ENCODE measurements around the gene ARHGEF28.

Gene ARHGEF28

GRCh38 chr5:73822278-73822988, 196.4 kb downstream of the ARHGEF28 start:
- no peak for DNase-seq (ENCODE audit: insufficient read length, low spot score)
- FAIRE-seq: no peak
- TF ChIP-seq, protein P1, sequence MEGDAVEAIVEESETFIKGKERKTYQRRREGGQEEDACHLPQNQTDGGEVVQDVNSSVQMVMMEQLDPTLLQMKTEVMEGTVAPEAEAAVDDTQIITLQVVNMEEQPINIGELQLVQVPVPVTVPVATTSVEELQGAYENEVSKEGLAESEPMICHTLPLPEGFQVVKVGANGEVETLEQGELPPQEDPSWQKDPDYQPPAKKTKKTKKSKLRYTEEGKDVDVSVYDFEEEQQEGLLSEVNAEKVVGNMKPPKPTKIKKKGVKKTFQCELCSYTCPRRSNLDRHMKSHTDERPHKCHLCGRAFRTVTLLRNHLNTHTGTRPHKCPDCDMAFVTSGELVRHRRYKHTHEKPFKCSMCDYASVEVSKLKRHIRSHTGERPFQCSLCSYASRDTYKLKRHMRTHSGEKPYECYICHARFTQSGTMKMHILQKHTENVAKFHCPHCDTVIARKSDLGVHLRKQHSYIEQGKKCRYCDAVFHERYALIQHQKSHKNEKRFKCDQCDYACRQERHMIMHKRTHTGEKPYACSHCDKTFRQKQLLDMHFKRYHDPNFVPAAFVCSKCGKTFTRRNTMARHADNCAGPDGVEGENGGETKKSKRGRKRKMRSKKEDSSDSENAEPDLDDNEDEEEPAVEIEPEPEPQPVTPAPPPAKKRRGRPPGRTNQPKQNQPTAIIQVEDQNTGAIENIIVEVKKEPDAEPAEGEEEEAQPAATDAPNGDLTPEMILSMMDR (IDR thresholded peaks at IDR 0.05; ENCODE audit: insufficient read depth, missing control alignments): no peak

- DNase-seq (ENCODE audit: insufficient read length, low spot score) (no peak), FAIRE-seq (no peak)
- TF ChIP-seq, protein P1 (IDR thresholded peaks at IDR 0.05; ENCODE audit: insufficient read depth, missing control alignments): no peak
These were observed 197.0 kb downstream of the ARHGEF28 start for GRCh38 chr5:73822989-73823339.

- TF ChIP-seq, protein P1 (IDR thresholded peaks at IDR 0.05; ENCODE audit: insufficient read depth, missing control alignments): no peak
- no peak for DNase-seq (ENCODE audit: insufficient read length, low spot score)
- no peak for FAIRE-seq
These were observed 197.5 kb downstream of the ARHGEF28 start for GRCh38 chr5:73823508-73823925.

DNA sequence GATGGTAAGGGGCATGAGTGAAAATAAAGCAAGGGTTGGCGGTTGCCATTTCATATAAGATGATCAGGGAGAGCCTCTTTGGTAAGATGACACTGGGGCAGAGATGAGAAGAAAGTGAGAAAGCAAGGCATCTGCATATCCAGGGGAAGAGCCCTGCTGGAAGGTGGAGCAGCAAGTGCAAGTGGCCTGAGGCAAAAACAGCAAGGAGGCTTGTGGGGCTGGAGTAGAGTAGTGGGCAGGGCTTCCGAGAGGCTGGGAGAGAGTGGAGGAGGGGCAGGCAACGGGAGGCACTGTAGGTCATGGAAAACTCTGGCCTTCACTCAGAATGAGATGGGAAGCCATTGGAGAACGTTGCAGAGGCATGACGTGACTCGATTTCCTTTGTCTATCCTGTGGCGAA, 199.2 kb downstream of the ARHGEF28 start:
- DNase-seq (ENCODE audit: insufficient read length, low spot score): no peak
- TF ChIP-seq, protein P1 (IDR thresholded peaks at IDR 0.05; ENCODE audit: insufficient read depth, missing control alignments): no peak
- no peak for FAIRE-seq

- no peak for DNase-seq (ENCODE audit: insufficient read length, low spot score)
- TF ChIP-seq, protein P1 (IDR thresholded peaks at IDR 0.05; ENCODE audit: insufficient read depth, missing control alignments): no peak
- FAIRE-seq: no peak
These were observed 199.7 kb downstream of the ARHGEF28 start for GRCh38 chr5:73825736-73826135.

GRCh38 chr5:73826301-73827105, 200.5 kb downstream of the ARHGEF28 start:
- TF ChIP-seq, protein P1 (IDR thresholded peaks at IDR 0.05; ENCODE audit: insufficient read depth, missing control alignments): no peak
- FAIRE-seq (no peak), DNase-seq (ENCODE audit: insufficient read length, low spot score) (no peak)

GRCh38 chr5:73827106-73827450, 201.1 kb downstream of the ARHGEF28 start:
- DNase-seq (ENCODE audit: insufficient read length, low spot score) (no peak), FAIRE-seq (no peak)
- TF ChIP-seq, protein P1 (IDR thresholded peaks at IDR 0.05; ENCODE audit: insufficient read depth, missing control alignments): no peak

All from D721Med (cell line).